BE2C (cell line): ENCODE data around the gene ABCA4.
A peak's percentile ranks its signal among the peaks of the same experiment; 100 is the strongest.

Source experiments
- DNase-seq: peaks from one replicate; pipeline ENCODE4 v3.0.0-alpha.2; 2020
- H3K27me3 ChIP-seq: fragments of 250-450 bp; sonication (Bioruptor Pico); 2 replicates; pipeline ENCODE4 v1.5.1; 2020; ENCODE audit warnings: mild to moderate bottlenecking
- H3K36me3 ChIP-seq: fragments of 250-450 bp; sonication (Bioruptor Pico); 2 replicates; pipeline ENCODE4 v1.5.1; 2020; ENCODE audit warnings: mild to moderate bottlenecking
- H3K4me1 ChIP-seq: fragments of 250-450 bp; sonication (Bioruptor Pico); 2 replicates; pipeline ENCODE4 v1.5.1; 2020
- H3K4me3 ChIP-seq: 2 replicates; pipeline ENCODE4 v1.5.1; 2011; ENCODE audit warnings: low read depth, low read length
- H3K9me3 ChIP-seq: fragments of 250-450 bp; sonication (Bioruptor Pico); 2 replicates; pipeline ENCODE4 v1.5.1; 2020
- CTCF ChIP-seq: IDR thresholded peaks from 2 replicates; pipeline ENCODE4 v1.5.1; 2012; ENCODE audit warnings: mild to moderate bottlenecking, low read depth, low read length

The ABCA4 gene

DNA sequence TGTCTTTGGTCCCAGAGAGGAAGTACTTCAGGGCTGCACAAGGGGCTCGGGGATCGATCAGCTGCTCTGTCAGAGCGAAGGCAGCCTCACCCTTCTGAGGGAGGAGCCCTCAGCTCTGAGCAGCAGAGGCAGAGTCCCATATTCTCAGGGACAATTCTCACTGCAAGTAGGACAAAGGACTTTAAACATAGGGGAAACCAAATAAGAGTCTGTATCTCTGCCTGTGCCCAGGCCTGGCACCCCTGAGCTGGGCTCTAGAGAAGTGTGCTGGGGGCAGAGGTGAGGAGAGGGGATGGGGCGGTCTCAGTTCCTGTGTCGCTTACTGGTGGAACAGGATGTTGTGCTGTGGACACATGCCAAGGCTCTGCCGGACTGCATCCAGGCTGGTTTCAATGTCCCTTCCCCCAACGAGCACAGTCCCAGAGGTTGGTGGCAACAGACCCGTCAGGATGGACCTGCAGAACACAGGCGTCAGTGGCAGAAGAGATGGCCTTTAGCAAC is 76.6 kb downstream of the ABCA4 start:
- Histone ChIP-seq H3K36me3 (no peaks in the 10 kb centered on the region), H3K4me3 (no peak overlapping the region), H3K9me3 (no peaks in the 10 kb centered on the region), H3K4me1 (peaks cover 4% of the 10 kb centered on the region; the same call in 1 of the 2 replicates), H3K27me3 (no peaks in the 10 kb centered on the region)
- TF ChIP-seq CTCF: no peak
- DNase-seq: no peak

- no peak for DNase-seq
- Histone ChIP-seq H3K4me1 (peaks cover 4% of the 10 kb centered on the region; the same call in 1 of the 2 replicates), H3K9me3 (no peaks in the 10 kb centered on the region), H3K4me3 (no peak overlapping the region), H3K36me3 (no peaks in the 10 kb centered on the region), H3K27me3 (no peaks in the 10 kb centered on the region)
- no peak for TF ChIP-seq CTCF
Measured at GRCh38 chr1:94043738-94044289, 77.1 kb downstream of the ABCA4 start.

DNA sequence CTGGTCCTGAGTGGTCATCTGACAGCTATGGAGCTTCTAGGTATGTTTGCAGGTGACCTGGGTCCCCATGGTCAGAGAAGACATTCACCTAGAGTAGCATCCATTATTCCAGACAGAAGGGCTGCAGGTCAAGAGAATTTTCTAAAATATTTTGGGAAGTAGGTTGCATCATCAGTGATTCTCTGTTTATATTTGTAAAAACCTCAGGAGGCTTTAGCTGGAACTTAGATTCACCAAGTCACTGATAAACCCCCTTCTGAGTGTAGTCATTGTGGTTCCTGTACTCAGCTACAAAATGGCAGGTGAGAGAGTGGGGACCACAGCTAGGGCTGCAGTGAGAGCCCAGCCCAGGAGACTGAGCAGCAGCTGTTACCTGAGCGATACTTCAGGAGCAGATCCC is 78.6 kb downstream of the ABCA4 start:
- Histone ChIP-seq H3K4me1 (peaks cover 4% of the 10 kb centered on the region; the same call in 1 of the 2 replicates), H3K27me3 (no peaks in the 10 kb centered on the region), H3K36me3 (no peaks in the 10 kb centered on the region), H3K9me3 (no peaks in the 10 kb centered on the region), H3K4me3 (no peak overlapping the region)
- no peak for TF ChIP-seq CTCF
- no peak for DNase-seq

DNA sequence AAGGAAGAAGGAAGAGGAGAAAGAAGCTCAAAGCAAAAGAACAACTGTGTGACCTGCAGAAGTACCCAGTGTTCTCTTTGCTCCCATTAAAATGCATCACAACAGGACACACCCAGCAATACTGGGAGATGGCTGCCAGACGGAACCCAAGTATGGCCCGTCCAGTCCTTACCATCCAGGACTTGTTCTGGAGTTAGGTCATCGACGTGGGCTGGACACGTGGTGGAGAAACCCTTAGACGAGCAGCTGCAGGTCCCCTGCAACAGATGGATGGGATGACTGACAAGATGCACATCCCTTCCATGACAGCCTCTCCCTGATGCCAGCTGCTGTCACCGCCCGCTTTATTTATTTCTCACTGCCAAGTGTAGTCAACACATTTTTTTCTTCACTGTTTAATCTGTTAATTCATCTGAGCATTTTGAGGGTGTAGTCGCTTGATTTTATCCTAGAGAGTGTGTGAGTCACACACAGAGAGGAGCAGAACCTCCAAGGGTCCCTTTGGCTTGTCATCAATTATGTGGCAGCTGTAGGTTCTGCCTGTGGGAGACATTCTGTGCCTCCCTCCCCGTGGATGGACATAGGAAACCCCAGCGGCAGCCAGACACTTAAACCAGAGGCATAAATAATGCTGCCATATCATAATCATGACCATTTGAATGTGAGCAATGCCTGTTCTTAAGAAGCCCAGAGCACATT is 80.9 kb downstream of the ABCA4 start:
- peaks cover 4% of the 10 kb centered on the region; the same call in 1 of the 2 replicates for H3K4me1 ChIP-seq
- no peak overlapping the region for H3K4me3 ChIP-seq
- H3K9me3 ChIP-seq: no peaks in the 10 kb centered on the region
- DNase-seq: peak; percentile 55
- no peak for TF ChIP-seq CTCF
- no peaks in the 10 kb centered on the region for H3K36me3 ChIP-seq
- no peaks in the 10 kb centered on the region for H3K27me3 ChIP-seq

DNA sequence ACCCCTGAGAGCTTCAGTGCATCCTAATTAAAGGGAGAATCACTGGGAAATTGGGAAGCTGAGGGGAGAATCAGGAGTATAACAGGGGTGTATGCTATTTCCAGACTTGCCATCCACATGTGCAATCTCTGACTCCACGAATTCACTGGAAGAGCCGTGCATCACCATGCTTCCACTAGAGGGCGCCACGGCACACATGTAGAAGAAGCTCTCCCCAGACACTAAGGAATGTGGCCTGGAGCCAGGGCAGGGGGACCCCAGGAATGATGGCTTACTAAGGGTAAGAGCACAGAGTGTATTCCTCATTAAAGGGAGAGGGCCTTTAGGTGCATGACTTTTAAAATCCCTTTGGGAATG is 81.5 kb downstream of the ABCA4 start:
- TF ChIP-seq CTCF: peak; percentile 78
- Histone ChIP-seq H3K27me3 (no peaks in the 10 kb centered on the region), H3K4me1 (peaks cover 4% of the 10 kb centered on the region; the same call in 1 of the 2 replicates), H3K9me3 (no peaks in the 10 kb centered on the region), H3K36me3 (no peaks in the 10 kb centered on the region), H3K4me3 (no peak overlapping the region)
- DNase-seq: peak; percentile 67

- no peak for TF ChIP-seq CTCF
Measured at GRCh38 chr1:94038511-94038910, 82.4 kb downstream of the ABCA4 start.

More at GRCh38 chr1:94038511-94038910, 82.4 kb downstream of the ABCA4 start:
- Histone ChIP-seq H3K27me3 (no peaks in the 10 kb centered on the region), H3K36me3 (no peaks in the 10 kb centered on the region), H3K4me1 (peaks cover 4% of the 10 kb centered on the region; the same call in 1 of the 2 replicates), H3K9me3 (no peaks in the 10 kb centered on the region), H3K4me3 (no peak overlapping the region)
- DNase-seq: no peak
